GM12878 (cell line): ENCODE measurements around the gene TRIM25. TPM values are rescaled to one million over a fixed set of nuclear protein-coding genes. Genes with fewer than 3 reads are reported as not detected.

ENCODE experiments used
- CEBPB ChIP-seq, 2 experiments: fragments of 150-350 bp in 1 of 2; IDR thresholded peaks; 2 replicates each; pipeline ENCODE4 v1.6.1; 2012 to 2014; ENCODE audit warnings: low read depth in 2 of 2, low read length in 2 of 2, borderline replicate concordance in 1 of 2, inconsistent platforms in 1 of 2
- CREM ChIP-seq: IDR thresholded peaks from 2 replicates; pipeline ENCODE4 v1.6.1; 2014; ENCODE audit warnings: antibody characterized with exemption, low read depth
- MTA3 ChIP-seq: IDR thresholded peaks from 2 replicates; pipeline ENCODE4 v1.6.1; 2012; ENCODE audit warnings: low read length, inconsistent platforms, borderline replicate concordance
- PAX5 ChIP-seq: IDR thresholded peaks from 2 replicates; pipeline ENCODE4 v1.6.1; 2011; ENCODE audit warnings: low read depth, low read length, borderline replicate concordance
- SREBF2 ChIP-seq: IDR thresholded peaks from 2 replicates; pipeline ENCODE4 v1.6.1; 2012; ENCODE audit warnings: mild to moderate bottlenecking, low read length
- ZZZ3 ChIP-seq: IDR thresholded peaks from 2 replicates; pipeline ENCODE4 v1.6.1; 2011; ENCODE audit warnings: low read depth; ENCODE audit not compliant: control insufficient read depth, insufficient read length
- polyA plus RNA-seq, 11 experiments: library from polyadenylated mRNA; depleted of rRNA in 4 of 11; unstranded in 6 of 11; stranded (reverse) in 5 of 11; fragments of >200 nt; fragmentation: Nextera tagmentation in 4 of 11; fragmentation: Illumina TruSeq in 1 of 11; extraction: Ambion mirVana in 4 of 11; extraction: Trizol in 1 of 11; gene quantifications; 1 replicate in 1 of 11; 2 replicates in 10 of 11; pipeline versions ENCODE4 v1.2.1 to v1.2.3, GENCODE V29; 2011 to 2016; ENCODE audit warnings: inconsistent platforms in 2 of 11, missing spikeins in 2 of 11, low read depth in 1 of 11
- total RNA-seq, 4 experiments: library from RNA; depleted of rRNA in 3 of 4; stranded (reverse); fragments of >200 nt in 3 of 4; fragmentation: Illumina TruSeq in 1 of 4; extraction: Trizol in 1 of 4; gene quantifications; 2 replicates each; pipeline versions ENCODE4 v1.2.1 to v1.2.3, GENCODE V29; 2013 to 2021
- TF ChIP-seq, protein P1 (sequence below): fragments of 450-650 bp; IDR thresholded peaks from 2 replicates; pipeline ENCODE4 v1.6.1; 2017; ENCODE audit warnings: mild to moderate bottlenecking, moderate library complexity
- TF ChIP-seq, protein P2 (sequence below): IDR thresholded peaks from 2 replicates; pipeline ENCODE4 v1.6.1; 2011; ENCODE audit warnings: borderline replicate concordance, low read depth, mild to moderate bottlenecking, moderate library complexity, low read length; ENCODE audit not compliant: insufficient read depth, poor library complexity, severe bottlenecking
- TF ChIP-seq, protein P3 (sequence below): fragments of 450-650 bp; IDR thresholded peaks from 2 replicates; pipeline ENCODE4 v1.6.1; 2016; ENCODE audit warnings: mild to moderate bottlenecking
- TF ChIP-seq, protein P4 (sequence below): fragments of 450-650 bp; IDR thresholded peaks from 2 replicates; pipeline ENCODE4 v1.6.1; 2016; ENCODE audit warnings: mild to moderate bottlenecking
- TF ChIP-seq, protein P5 (sequence below): fragments of 450-650 bp; formaldehyde crosslinking; IDR thresholded peaks from 2 replicates; pipeline ENCODE4 v1.4.0; 2020; ENCODE audit warnings: mild to moderate bottlenecking, moderate library complexity

TRIM25 gene
- total and polyA plus RNA-seq, 10 of the 15 experiments (the other 5 are each of a cell fraction or from before 2014, with no cell fraction given): 10.5 to 123 (median 51.3) TPM

DNA sequence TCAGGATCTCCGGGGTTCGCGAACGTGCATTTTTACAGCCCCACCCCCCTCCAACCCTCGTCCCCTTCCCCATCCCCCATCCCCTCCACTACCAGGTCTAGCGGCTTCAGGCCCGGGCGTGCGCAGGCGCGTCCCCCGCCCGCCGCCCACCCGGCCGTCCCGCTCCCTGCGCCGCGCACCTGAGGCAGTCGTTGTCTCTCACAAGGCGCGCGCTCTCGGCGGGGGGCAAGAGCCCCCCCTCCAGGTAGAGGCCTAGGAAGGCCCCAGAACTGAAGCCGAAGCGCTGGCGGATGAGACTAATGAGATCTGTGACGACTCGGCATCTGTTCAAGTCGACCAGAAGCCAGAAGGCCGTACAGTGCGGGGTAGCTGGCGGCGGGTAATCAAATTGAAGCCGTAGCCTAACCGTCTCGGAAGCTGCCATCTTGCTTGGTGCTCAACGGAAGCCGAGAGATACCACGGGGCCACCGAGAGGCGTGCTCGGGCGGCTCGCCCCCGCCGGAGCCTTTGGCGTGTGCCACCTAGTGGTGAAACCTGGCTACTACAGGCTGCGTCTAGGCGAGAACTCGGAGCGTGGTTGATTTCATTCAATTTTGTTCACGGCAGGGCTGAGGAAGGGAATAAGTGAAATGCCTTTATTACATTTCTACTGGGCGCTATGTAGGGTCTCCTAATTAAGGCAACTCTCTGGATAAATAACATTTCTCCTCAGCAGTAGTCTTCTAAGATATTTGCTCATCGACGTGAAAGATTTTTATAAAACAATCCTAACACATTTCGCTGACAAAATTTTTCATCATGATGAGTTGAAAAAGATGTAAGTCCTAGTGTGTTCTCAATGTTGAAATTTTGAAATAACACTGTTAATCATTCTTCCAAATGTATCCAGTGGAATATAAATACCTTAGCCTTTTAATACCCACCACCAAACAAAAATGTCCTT lies 47.0 kb upstream of the TRIM25 start, which contains the start of gene COIL (continued):
- TF ChIP-seq, protein P1, sequence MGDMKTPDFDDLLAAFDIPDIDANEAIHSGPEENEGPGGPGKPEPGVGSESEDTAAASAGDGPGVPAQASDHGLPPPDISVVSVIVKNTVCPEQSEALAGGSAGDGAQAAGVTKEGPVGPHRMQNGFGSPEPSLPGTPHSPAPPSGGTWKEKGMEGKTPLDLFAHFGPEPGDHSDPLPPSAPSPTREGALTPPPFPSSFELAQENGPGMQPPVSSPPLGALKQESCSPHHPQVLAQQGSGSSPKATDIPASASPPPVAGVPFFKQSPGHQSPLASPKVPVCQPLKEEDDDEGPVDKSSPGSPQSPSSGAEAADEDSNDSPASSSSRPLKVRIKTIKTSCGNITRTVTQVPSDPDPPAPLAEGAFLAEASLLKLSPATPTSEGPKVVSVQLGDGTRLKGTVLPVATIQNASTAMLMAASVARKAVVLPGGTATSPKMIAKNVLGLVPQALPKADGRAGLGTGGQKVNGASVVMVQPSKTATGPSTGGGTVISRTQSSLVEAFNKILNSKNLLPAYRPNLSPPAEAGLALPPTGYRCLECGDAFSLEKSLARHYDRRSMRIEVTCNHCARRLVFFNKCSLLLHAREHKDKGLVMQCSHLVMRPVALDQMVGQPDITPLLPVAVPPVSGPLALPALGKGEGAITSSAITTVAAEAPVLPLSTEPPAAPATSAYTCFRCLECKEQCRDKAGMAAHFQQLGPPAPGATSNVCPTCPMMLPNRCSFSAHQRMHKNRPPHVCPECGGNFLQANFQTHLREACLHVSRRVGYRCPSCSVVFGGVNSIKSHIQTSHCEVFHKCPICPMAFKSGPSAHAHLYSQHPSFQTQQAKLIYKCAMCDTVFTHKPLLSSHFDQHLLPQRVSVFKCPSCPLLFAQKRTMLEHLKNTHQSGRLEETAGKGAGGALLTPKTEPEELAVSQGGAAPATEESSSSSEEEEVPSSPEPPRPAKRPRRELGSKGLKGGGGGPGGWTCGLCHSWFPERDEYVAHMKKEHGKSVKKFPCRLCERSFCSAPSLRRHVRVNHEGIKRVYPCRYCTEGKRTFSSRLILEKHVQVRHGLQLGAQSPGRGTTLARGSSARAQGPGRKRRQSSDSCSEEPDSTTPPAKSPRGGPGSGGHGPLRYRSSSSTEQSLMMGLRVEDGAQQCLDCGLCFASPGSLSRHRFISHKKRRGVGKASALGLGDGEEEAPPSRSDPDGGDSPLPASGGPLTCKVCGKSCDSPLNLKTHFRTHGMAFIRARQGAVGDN: no peak
- no peak for TF ChIP-seq MTA3
- TF ChIP-seq, protein P2, sequence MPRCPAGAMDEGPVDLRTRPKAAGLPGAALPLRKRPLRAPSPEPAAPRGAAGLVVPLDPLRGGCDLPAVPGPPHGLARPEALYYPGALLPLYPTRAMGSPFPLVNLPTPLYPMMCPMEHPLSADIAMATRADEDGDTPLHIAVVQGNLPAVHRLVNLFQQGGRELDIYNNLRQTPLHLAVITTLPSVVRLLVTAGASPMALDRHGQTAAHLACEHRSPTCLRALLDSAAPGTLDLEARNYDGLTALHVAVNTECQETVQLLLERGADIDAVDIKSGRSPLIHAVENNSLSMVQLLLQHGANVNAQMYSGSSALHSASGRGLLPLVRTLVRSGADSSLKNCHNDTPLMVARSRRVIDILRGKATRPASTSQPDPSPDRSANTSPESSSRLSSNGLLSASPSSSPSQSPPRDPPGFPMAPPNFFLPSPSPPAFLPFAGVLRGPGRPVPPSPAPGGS: no peak
- no peak for TF ChIP-seq SREBF2
- TF ChIP-seq ZZZ3: no peak
- no peak for TF ChIP-seq PAX5
- no peak for TF ChIP-seq CEBPB (IDR thresholded peaks at IDR 0.05; ENCODE audit: borderline replicate concordance in 1 of 2, low read depth in 2 of 2, low read length in 2 of 2)
- TF ChIP-seq, protein P3, sequence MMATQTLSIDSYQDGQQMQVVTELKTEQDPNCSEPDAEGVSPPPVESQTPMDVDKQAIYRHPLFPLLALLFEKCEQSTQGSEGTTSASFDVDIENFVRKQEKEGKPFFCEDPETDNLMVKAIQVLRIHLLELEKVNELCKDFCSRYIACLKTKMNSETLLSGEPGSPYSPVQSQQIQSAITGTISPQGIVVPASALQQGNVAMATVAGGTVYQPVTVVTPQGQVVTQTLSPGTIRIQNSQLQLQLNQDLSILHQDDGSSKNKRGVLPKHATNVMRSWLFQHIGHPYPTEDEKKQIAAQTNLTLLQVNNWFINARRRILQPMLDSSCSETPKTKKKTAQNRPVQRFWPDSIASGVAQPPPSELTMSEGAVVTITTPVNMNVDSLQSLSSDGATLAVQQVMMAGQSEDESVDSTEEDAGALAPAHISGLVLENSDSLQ: no peak
- TF ChIP-seq, protein P4, sequence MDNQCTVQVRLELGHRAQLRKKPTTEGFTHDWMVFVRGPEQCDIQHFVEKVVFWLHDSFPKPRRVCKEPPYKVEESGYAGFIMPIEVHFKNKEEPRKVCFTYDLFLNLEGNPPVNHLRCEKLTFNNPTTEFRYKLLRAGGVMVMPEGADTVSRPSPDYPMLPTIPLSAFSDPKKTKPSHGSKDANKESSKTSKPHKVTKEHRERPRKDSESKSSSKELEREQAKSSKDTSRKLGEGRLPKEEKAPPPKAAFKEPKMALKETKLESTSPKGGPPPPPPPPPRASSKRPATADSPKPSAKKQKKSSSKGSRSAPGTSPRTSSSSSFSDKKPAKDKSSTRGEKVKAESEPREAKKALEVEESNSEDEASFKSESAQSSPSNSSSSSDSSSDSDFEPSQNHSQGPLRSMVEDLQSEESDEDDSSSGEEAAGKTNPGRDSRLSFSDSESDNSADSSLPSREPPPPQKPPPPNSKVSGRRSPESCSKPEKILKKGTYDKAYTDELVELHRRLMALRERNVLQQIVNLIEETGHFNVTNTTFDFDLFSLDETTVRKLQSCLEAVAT: no peak; the same call in 1 of the 2 replicates
- TF ChIP-seq CREM: peak; percentile 52; the same call in 1 of the 2 replicates
- TF ChIP-seq, protein P5, sequence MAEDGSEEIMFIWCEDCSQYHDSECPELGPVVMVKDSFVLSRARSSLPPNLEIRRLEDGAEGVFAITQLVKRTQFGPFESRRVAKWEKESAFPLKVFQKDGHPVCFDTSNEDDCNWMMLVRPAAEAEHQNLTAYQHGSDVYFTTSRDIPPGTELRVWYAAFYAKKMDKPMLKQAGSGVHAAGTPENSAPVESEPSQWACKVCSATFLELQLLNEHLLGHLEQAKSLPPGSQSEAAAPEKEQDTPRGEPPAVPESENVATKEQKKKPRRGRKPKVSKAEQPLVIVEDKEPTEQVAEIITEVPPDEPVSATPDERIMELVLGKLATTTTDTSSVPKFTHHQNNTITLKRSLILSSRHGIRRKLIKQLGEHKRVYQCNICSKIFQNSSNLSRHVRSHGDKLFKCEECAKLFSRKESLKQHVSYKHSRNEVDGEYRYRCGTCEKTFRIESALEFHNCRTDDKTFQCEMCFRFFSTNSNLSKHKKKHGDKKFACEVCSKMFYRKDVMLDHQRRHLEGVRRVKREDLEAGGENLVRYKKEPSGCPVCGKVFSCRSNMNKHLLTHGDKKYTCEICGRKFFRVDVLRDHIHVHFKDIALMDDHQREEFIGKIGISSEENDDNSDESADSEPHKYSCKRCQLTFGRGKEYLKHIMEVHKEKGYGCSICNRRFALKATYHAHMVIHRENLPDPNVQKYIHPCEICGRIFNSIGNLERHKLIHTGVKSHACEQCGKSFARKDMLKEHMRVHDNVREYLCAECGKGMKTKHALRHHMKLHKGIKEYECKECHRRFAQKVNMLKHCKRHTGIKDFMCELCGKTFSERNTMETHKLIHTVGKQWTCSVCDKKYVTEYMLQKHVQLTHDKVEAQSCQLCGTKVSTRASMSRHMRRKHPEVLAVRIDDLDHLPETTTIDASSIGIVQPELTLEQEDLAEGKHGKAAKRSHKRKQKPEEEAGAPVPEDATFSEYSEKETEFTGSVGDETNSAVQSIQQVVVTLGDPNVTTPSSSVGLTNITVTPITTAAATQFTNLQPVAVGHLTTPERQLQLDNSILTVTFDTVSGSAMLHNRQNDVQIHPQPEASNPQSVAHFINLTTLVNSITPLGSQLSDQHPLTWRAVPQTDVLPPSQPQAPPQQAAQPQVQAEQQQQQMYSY (CRISPR knock-in tag): no peak
